Measurements from ENCODE around the gene OSR1.
"Not testable (repeated sequence)": the region's sequence is repeated elsewhere in the genome, so short reads cannot be mapped to it uniquely, and the experiment has no call there.

OSR1 gene

DNA sequence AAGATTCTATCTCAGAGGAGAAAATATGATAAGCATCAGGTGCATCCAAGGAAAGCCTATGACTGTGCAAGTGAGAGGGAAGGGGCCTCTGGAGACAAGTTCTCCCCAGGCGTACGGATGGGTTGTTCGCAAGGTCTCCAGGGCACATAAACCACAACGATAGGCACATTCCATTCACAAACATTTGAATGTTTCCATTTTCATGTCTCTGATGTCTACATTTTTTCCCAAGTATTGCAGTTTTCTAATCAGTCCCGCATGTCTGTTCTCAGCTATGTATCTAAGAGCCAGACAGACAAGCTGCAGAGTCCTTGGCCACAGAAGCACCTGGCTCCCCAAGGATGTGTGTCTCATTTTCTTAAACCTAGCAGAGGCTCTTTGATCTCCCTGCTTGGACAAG lies 28.0 kb downstream of the OSR1 start:
- no peak for DNase-seq

DNA sequence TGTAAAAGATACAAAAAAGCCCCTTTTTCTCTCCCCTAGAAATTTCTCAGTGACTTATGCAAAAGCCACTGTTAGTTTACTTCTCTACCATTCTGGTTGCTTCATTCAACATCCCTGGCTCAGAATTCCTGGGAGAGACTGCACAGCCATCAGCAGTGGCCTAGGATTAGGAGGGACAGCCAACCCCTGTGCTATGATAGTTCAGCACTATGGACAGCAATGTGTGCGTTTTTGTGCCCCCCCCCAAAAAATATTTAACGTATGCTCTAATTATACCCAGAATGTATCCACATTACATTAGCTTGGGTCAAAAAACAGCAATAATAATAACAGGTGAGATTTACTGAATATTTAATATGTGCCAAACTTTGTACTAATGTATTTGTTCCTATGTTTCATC lies 29.0 kb downstream of the OSR1 start:
- no peak for DNase-seq

DNA sequence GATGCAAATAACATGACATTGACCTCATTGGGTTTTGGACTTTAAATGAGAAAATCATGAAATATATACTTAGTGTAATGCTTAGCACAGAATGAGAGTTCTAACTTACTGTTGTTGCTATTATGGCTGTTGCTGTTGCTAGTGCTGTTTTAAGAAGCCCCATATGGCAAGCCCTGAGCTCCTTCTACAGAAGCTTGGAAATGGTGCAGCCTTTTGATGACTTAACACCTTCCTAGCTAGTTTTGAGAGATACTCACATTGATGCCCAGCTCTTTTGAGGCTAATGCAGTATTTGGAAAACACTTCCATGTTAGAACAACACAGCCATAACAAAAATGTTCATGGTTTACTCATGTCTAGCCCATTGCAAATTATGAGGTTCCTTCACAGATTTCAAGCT lies 30.9 kb downstream of the OSR1 start:
- DNase-seq = no peak

DNA sequence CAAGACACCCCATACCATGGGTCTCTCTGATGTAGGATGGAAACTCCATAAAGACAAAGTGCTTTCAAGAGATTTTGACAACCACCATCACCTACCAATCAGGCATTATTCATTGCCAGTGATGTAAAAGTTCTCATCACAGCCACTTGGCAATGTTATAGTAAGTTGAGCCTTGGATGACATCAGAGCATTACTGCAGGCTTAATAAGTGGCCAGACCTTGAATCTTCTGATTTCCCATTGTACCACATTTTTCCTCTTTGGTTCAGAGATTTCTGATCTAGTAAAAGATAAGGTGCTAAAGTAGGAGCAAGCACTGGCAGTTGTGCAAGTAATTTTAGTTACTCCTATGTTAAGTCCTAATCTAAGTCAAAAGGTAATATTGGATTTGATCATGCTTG lies 36.5 kb downstream of the OSR1 start:
- no peak for DNase-seq

DNA sequence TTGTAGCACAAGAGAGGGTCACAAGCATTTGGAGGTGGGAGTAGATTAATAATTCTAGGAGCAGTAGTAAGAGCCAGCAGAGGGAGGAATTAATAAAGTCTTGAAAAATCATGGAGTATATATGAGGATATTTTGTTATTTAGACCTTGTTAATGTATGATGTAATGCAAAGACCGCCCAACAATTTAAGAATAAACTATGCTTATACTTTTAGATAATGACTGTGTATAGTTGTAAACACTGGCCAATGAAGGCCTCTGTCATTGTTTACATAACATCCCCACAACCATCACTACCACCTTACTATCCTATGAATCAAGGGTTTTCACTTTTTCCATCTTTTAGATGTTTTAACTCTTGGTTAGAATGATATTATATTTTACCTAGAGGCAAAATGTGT lies 37.6 kb downstream of the OSR1 start:
- DNase-seq = no peak

DNA sequence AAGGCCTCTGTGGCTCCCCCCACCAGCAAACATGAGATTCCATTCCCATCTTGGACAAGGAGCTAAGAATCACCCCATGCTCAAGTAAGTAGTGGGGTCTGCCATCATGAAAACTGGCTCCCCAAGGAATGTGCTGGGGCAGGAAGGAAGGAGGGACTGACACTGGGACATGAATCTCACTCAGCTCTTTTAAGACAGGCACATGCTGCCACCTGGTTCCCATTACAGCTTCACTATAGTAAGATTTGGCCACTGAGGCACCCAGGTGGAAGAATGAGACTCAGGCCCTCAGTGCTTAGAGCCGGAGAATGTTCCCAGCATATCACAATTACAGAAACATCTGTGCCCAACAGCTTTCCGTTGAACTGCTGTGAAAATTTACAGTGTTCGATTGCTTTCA lies 38.7 kb downstream of the OSR1 start:
- DNase-seq = no peak

DNA sequence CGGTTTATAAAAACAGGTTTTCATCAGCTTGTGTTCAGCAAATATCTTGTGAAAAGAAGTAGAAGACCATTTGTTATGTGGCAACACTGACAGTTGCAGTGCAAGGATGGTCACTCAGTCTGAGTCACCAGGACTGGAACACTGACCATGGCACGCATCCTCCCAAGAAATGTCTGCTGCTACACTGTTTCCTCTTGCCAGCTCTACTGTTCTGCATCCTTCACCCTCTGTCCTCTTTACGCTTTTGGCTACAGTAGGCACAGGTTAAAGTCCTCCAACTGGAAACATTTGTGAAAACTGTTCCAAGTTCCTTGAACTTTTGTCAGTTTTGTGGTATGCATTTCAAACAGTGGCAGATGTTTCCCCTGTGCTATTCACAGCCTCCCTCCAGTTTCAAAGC lies 39.4 kb downstream of the OSR1 start:
- DNase-seq = no peak

DNA sequence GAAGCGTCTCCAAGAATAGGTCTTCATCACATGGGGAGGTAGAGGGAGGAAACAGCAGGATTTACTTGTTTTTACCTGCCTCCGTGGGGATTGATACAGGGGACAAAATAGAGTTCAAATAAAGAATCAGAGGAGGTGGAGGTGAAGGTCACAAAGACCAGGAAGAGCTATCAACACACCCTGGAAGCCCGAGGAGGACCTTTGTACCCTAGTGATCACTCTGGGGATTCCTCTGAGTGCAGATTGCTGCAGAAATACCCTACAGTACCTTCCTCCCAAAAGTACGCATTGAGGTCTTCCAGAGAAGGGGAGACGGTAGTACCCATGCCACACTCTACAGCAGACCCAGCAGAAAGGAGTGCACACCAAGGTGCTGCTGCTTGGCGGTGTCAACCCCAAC lies 44.9 kb downstream of the OSR1 start:
- no peak for DNase-seq

DNA sequence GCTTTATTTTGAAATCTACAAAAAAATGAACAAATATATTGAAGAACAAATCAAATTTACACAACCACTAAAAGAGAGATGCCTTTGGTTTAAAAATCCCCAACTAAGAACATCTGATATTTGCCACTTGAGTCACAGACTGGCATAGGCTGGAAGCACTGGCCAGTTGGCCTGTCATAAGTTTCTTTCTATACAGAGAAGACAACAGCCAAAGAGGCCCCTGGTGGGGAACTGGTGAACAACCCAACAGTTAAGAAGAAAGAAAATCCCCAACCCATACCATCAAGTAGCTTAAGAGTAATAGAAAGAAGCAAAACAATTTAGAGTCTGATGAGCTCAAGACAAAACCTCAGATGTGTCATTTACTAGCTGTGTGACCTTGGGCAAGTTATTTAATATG lies 45.5 kb downstream of the OSR1 start:
- no peak for DNase-seq

DNA sequence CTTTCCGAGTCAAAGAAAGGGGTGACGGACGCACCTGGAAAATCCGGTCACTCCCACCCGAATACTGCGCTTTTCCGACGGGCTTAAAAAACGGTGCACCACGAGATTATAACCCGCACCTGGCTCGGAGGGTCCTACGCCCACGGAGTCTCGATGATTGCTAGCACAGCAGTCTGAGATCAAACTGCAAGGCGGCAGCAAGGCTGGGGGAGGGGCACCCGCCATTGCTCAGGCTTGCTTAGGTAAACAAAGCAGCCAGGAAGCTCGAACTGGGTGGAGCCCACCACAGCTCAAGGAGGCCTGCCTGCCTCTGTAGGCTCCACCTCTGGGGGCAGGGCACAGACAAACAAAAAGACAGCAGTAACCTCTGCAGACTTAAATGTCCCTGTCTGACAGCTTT lies 52.4 kb downstream of the OSR1 start:
- not testable (repeated sequence) for DNase-seq

DNA sequence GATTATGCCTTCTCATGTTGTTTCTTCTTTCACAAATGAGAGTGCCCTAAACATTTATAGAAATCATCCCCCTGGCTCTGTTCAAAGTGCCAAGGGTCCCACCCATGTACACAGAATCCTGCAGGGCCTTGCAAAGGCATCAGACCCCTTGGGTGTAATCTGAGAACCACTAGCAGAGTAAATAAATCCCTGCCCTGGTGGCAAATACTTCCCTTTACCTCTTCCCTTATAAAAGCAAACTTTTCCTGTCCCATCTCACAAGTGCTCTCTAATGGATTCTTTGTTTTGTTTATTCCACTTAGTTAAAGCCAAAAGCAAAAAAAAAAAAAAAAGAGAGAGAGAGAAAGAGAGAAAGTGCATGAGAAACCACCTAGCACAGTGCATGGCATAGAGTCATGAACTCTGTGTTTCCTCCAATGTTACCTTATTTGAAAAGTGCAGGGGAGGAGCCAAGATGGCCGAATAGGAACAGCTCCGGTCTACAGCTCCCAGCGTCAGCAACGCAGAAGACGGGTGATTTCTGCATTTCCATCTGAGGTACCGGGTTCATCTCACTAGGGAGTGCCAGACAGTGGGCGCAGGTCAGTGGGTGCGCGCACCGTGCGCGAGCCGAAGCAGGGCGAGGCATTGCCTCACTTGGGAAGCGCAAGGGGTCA lies 52.9 kb downstream of the OSR1 start:
- not testable (repeated sequence) for DNase-seq

DNA sequence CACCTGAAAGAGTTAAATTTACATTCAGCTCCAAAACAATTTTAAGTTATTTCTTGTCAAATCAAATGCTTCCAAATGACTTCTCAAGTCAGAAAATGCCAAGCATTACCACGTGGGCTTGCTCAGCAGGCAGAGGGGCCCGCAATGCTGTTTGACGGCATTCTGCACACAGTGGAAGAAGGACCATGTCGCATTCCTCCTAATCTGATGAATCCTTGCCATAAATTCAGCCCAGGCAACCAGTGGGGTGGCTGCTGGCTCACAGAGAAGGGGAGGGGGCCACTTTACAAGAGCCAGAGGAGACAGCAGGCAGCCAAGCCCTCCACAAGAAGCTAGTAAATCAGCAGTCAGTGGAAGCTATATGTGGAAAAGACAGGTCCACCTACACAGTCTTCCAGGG lies 56.7 kb downstream of the OSR1 start:
- DNase-seq = no peak

All from stimulated activated CD4-positive, alpha-beta T cell treated with anti-CD3 and anti-CD28 coated beads, Interleukin-4, amount 100 ng/mL, for 1 hour (primary cell).